HG02970 (cell line): ENCODE measurements around the gene TMEM131L.
"Not testable (repeated sequence)": the region's sequence is repeated elsewhere in the genome, so short reads cannot be mapped to it uniquely, and the experiment has no call there.

Experiments used
- ATAC-seq: cut with Tn5 transposase; IDR thresholded peaks from one replicate; pipeline ENCODE4 v1.9.1; 2021; ENCODE audit warnings: mild to moderate bottlenecking, moderate library complexity, moderate number of reproducible peaks; ENCODE audit not compliant: unreplicated experiment, low FRiP score

Gene TMEM131L

GRCh38 chr4:153638999-153639398 is 172.8 kb downstream of the TMEM131L start:
- ATAC-seq: no peak

GRCh38 chr4:153639833-153640802 is 174.0 kb downstream of the TMEM131L start:
- ATAC-seq: no peak

GRCh38 chr4:153641532-153641931 is 175.4 kb downstream of the TMEM131L start:
- no peak for ATAC-seq

- ATAC-seq: peak; percentile 59
Observed at GRCh38 chr4:153643406-153644383, 177.5 kb downstream of the TMEM131L start.

- no peak for ATAC-seq
Observed at GRCh38 chr4:153645183-153645582, 179.0 kb downstream of the TMEM131L start.

GRCh38 chr4:153646261-153646660 is 180.1 kb downstream of the TMEM131L start:
- ATAC-seq: no peak

GRCh38 chr4:153646978-153647377 is 180.8 kb downstream of the TMEM131L start:
- no peak for ATAC-seq

- ATAC-seq: no peak
Observed at GRCh38 chr4:153647975-153648374, 181.8 kb downstream of the TMEM131L start.

- ATAC-seq: no peak
Observed at GRCh38 chr4:153649572-153649991, 183.4 kb downstream of the TMEM131L start.

GRCh38 chr4:153651116-153651515 is 185.0 kb downstream of the TMEM131L start:
- ATAC-seq: no peak

- ATAC-seq: no peak
Observed at GRCh38 chr4:153651587-153651986, 185.4 kb downstream of the TMEM131L start.

GRCh38 chr4:153652051-153652784 is 186.1 kb downstream of the TMEM131L start:
- no peak for ATAC-seq

GRCh38 chr4:153655002-153655541 is 188.9 kb downstream of the TMEM131L start:
- no peak for ATAC-seq

GRCh38 chr4:153655928-153656327 is 189.8 kb downstream of the TMEM131L start:
- no peak for ATAC-seq

GRCh38 chr4:153661215-153661822 is 195.2 kb downstream of the TMEM131L start:
- ATAC-seq: no peak

GRCh38 chr4:153661908-153662307 is 195.7 kb downstream of the TMEM131L start:
- ATAC-seq: no peak

GRCh38 chr4:153663667-153664066 is 197.5 kb downstream of the TMEM131L start:
- ATAC-seq: no peak

GRCh38 chr4:153666505-153666904 is 200.3 kb downstream of the TMEM131L start:
- not testable (repeated sequence) for ATAC-seq

GRCh38 chr4:153668647-153669046 is 202.5 kb downstream of the TMEM131L start:
- no peak for ATAC-seq
